ENCODE results near the gene MRPL20. TPM values are rescaled to one million over a fixed set of nuclear protein-coding genes. Genes with fewer than 3 reads are reported as not detected.
"Not testable (repeated sequence)": the region's sequence is repeated elsewhere in the genome, so short reads cannot be mapped to it uniquely, and the experiment has no call there.

The MRPL20 gene
- total RNA-seq (100 to 1,000 TPM in 1 of 7 donors, 10 to 100 TPM in 6; 79.9 to 130 (median 93.1) TPM), polyA plus RNA-seq (100 to 1,000 TPM; 113 to 120 TPM)
- long read RNA-seq, donor 1, transcript MRPL20-203 (3 exons, 1,049 nt): major isoform, 22 of 54 reads
- long read RNA-seq, donor 1, transcript MRPL20-201 (4 exons, 721 nt): minor isoform, 21 of 54 reads
- long read RNA-seq, donor 1, partial matches to known transcripts: 4 of 54 reads
- long read RNA-seq, donor 1, other reads (novel, unspliced or antisense): 7 of 54 reads
- long read RNA-seq, donor 2, transcript MRPL20-201 (4 exons, 721 nt): major isoform, 92 of 99 reads
- long read RNA-seq, donor 2, partial matches to known transcripts: 6 of 99 reads
- long read RNA-seq, donor 2, other reads (novel, unspliced or antisense): 0 of 99 reads
- long read RNA-seq, donor 3, transcript MRPL20-201 (4 exons, 721 nt): major isoform, 56 of 59 reads
- long read RNA-seq, donor 3, partial matches to known transcripts: 2 of 59 reads
- long read RNA-seq, donor 3, other reads (novel, unspliced or antisense): 0 of 59 reads

GRCh38 chr1:1406821-1407635 lies at the start of gene MRPL20:
MRPL20 (minus strand) TSS chr1:1407293; CDS start chr1:1407217, 76 bp downstream.
- no peaks in the 10 kb centered on the region for H3K27me3 ChIP-seq
- H3K4me1 ChIP-seq (ENCODE audit: insufficient read depth): peaks cover 11% of the 10 kb centered on the region
- no peaks in the 10 kb centered on the region for H3K36me3 ChIP-seq
- WGBS, 3 donors: 0 to 1% (median 1%) methylated on average over 83 to 98 of the region's 98 CpGs
- H3K27ac ChIP-seq: peak within 1 kb of the TSS; percentile 35 to 77
- intact Hi-C loops (cut with DNase I): no loop called here
- no peaks in the 10 kb centered on the region for H3K9me3 ChIP-seq
- peak within 1 kb of the TSS; percentile 93 for H3K4me3 ChIP-seq
- peak; percentile 70 for TF ChIP-seq POLR2A (IDR thresholded peaks at IDR 0.05)
- TF ChIP-seq, protein P1, sequence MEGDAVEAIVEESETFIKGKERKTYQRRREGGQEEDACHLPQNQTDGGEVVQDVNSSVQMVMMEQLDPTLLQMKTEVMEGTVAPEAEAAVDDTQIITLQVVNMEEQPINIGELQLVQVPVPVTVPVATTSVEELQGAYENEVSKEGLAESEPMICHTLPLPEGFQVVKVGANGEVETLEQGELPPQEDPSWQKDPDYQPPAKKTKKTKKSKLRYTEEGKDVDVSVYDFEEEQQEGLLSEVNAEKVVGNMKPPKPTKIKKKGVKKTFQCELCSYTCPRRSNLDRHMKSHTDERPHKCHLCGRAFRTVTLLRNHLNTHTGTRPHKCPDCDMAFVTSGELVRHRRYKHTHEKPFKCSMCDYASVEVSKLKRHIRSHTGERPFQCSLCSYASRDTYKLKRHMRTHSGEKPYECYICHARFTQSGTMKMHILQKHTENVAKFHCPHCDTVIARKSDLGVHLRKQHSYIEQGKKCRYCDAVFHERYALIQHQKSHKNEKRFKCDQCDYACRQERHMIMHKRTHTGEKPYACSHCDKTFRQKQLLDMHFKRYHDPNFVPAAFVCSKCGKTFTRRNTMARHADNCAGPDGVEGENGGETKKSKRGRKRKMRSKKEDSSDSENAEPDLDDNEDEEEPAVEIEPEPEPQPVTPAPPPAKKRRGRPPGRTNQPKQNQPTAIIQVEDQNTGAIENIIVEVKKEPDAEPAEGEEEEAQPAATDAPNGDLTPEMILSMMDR (IDR thresholded peaks at IDR 0.05): no peak
- peak; percentile 91 to 97 (median 93) for DNase-seq

DNA sequence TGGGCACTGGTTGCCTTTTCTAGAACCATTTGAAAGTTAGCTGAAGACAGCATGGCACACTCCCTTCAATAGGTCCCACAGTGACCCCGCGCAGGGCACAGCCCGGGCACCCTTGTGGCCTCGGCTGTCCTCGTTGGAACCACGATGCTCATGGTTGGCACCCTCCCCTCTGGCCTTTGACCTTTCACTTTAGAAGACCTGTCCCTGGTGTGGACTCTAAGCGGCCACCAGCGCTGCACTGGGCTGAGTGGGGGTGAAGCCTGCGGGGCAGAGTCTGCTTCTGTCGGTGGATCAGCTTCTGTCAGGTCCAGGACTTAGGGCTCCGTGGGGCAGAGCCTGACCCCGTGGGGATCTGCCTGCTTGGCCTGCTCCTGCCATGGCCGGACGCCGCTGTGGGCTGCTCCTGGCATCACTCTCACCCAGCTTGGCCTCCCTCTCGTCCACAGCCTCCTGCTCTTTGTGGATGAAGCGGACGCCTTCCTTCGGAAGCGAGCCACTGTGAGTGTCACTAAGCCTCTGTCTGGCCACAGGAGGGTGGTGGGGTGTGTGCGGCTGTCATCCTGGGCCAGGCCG lies 49.7 kb upstream of the MRPL20 start:
- H3K27ac ChIP-seq; H3K4me3 ChIP-seq; H3K4me1 ChIP-seq (ENCODE audit: insufficient read depth); intact Hi-C loops (cut with DNase I); DNase-seq; H3K27me3 ChIP-seq; H3K36me3 ChIP-seq; H3K9me3 ChIP-seq: not testable (repeated sequence)
- 84% methylated on average over 17 to 18 of the region's 22 CpGs for WGBS, 3 donors

DNA sequence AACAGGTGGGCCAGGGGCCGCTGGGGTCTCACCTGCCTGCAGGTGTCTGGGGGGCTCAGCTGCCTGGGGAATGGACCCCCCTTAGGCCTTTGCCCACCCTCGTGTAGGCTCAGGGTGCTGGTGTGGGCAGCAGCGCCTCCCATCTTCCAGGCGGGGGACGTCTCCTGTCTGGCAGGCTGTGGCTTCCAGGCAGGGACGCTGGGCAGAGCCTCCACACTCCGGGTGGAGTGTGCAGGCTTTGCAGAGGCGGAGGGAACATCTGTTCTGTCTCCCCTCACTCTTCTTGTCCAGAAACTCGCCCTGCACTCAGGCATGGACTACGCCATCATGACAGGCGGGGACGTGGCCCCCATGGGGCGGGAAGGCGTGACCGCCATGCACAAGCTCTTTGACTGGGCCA lies 48.8 kb upstream of the MRPL20 start:
- H3K9me3 ChIP-seq; H3K4me1 ChIP-seq (ENCODE audit: insufficient read depth); H3K27me3 ChIP-seq; H3K27ac ChIP-seq; H3K4me3 ChIP-seq; H3K36me3 ChIP-seq; DNase-seq; intact Hi-C loops (cut with DNase I): not testable (repeated sequence)
- WGBS, 3 donors: 44% methylated on average over 4 of the region's 15 CpGs; no CpG with 5 or more reads in 2 of the 3 donors

DNA sequence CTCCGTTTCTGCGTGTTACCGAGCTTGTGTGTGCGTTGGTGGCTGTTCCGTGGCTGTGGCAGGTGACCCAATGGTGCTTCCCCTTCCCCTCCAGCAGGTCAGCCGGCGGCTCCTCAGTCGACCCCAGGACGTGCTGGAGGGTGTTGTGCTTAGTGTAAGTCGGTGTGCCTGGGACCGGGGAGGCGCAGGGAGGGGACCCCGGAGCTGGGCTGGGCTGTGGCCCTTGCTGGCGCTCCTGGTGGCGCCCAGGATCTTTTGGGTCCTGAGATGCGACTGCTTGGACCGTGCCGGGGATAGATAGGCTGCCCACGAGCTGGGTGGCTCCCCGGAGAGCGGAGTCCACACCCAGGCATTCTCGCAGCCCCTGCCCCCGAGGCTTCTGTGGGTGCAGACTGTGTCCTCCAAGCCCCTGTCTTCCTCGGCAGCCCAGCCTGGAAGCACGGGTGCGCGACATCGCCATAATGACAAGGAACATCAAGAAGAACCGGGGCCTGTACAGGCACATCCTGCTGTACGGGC lies 48.3 kb upstream of the MRPL20 start:
- no peak for TF ChIP-seq EP300 (IDR thresholded peaks at IDR 0.05)
- TF ChIP-seq, protein P1 (IDR thresholded peaks at IDR 0.05): no peak
- no peak for TF ChIP-seq POLR2A (IDR thresholded peaks at IDR 0.05)
- Histone ChIP-seq H3K27me3 (no peaks in the 10 kb centered on the region), H3K4me1 (ENCODE audit: insufficient read depth) (no peaks in the 10 kb centered on the region), H3K36me3 (no peaks in the 10 kb centered on the region), H3K27ac (no peak overlapping the region), H3K9me3 (no peaks in the 10 kb centered on the region), H3K4me3 (no peak overlapping the region)
- intact Hi-C loops (cut with DNase I): no loop called here
- 79 to 82% (median 81%) methylated on average over 27 to 30 of the region's 30 CpGs for WGBS, 3 donors
- no peak for DNase-seq

DNA sequence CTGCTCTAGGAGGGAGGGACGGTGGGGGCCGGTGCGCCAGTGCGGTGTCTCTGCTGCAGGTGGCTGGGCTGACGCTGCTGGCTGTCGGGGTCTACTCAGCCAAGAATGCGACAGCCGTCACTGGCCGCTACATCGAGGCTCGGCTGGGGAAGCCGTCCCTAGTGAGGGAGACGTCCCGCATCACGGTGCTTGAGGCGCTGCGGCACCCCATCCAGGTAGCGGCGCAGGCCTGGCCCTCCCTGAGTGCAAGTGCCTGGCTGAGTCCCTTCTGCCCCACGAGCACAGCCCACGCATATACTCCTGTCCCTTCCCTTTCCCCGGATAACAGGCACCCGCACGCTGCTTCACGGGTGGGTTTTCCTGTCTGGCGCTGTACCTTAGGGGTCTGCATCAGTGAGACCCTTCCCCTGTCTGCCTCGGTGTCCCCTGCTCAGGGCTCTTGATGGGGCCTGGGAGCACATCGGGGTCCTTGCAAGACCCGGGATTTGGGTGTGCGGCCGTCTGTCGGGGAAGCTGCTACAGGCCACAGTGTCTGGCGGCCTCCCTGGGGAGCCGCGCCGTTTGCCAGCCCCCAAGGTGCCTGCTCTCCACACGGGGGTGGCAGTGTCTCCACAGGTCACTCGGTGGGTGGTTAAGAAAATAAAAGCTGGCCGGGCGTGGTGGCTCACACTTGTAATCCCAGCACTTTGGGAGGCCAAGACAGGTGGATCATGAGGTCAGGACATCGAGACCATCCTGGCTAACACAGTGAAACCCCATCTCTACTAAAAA lies 47.4 kb upstream of the MRPL20 start:
- H3K27me3 ChIP-seq; H3K4me3 ChIP-seq; H3K27ac ChIP-seq; intact Hi-C loops (cut with DNase I); DNase-seq; H3K9me3 ChIP-seq; H3K36me3 ChIP-seq; H3K4me1 ChIP-seq (ENCODE audit: insufficient read depth): not testable (repeated sequence)
- 75 to 76% (median 75%) methylated on average over 31 to 37 of the region's 41 CpGs for WGBS, 3 donors
